ENCODE measurements around the gene ELF5.

ELF5 gene

GRCh38 chr11:34448223-34448994, 65.2 kb downstream of the ELF5 start:
- no peak for DNase-seq

- no peak for DNase-seq
Observed at GRCh38 chr11:34447044-34447443, 66.5 kb downstream of the ELF5 start.

DNA sequence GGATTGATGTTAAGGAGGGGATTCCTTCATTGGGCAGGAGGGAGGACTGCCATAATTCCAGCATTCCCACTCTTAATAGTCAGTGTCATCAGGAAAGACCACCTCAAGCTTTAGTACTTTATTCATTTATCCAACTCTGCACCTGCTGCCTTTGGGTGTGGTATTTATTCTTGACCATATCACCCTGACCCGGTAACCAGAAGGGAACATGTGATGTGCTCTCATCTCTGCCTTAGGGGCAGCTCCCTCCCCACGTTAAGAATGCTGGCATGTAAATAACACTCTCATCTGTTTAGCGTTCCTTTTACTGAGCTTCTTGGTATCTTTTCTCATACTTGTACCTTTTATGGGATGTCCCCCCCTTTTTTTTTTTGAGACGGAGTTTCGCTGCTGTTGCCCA, 67.2 kb downstream of the ELF5 start:
- no peak for DNase-seq

DNA sequence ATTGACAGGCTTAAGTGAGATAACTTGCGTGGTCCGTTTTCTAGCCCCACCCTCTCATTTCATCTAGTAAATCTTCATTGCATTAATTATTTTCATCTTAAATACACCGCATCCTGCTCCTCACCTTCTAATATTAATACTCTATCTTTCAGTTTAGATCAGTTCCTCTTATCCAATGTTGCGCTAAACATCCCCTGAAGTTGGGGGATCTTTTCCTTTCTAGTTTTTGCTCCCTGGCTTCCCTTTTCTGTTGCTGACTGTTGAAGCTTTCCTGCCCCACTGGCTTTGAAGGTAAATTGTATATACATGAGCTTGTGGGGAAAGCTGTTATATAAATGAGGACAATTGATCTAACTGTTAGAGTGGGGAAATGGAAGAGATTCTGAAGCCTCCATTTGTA, 67.6 kb downstream of the ELF5 start:
- DNase-seq: no peak

DNA sequence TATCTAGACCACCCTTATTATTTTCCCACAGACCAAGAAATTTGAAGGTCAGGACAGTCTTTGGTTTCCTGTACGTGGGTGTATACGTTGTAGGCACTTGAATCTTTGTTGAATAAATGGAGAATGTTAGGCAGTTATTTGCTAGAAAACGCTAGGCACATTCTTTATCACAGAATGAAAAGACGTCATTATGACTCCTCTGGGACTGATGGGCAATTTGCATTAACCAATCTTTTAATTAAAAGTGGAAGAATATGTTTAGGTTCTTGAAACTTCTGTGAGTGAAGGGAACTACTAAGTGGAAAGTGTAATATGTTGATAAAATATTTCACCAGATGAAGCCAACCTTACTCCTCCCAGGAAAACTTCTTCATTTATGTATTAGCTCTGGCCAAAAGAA, 69.2 kb downstream of the ELF5 start:
- no peak for DNase-seq

- no peak for DNase-seq
Observed at GRCh38 chr11:34443136-34443535, 70.5 kb downstream of the ELF5 start.

DNA sequence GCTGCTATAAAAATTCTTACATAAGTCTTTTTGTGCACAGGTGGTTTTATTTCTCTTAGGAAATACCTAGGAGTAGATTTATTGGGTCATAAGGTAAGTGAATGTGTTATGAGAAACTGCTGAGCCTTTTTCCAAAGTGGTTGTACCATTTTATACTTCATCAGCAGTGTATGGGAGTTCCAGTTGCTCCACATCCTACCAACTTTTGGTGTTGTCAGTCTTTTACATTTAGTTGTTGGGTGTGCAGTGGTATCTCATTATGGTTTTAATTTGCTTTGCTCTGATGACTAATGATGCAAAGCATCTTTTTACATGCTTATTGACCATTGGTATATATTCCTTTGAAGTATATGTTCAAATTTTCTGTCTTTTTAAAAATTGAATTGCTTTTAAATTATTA, 71.8 kb downstream of the ELF5 start:
- no peak for DNase-seq

DNA sequence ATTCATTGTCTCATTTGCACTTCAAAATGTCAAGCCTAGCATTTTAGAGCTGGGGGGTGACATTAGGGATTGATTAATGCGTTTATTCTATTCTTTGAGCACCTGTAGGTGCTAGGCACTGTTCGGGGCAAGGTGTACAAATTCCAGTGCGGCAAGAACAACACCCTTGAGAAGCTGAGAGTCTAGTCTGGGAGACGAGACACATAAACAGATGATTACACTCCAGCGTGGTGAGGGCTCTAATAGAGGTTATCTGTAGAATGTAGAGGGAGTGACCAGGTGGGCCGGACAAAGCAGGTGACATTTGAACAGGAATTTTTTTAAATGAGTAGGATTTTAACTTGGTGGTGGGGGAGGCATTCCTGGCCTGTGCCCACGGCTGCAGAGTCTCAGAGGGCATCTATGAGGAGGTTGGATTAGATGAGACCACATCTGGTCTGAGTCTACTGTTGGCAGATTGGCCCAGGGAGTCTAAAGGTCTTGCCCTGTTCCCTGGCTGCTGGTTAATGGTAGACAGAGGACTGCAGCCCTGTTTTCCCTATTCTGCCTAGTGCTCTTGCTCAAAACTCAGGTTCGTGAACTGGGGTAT, 73.9 kb downstream of the ELF5 start:
- DNase-seq: peak; percentile 36

- peak; percentile 99 for DNase-seq
Observed at GRCh38 chr11:34438529-34439507, 74.8 kb downstream of the ELF5 start, which contains the start of gene CAT. Gene CAT, plus strand, starts transcription at chr11:34438934. Its CDS starts 80 bp downstream, at chr11:34439014.

DNA sequence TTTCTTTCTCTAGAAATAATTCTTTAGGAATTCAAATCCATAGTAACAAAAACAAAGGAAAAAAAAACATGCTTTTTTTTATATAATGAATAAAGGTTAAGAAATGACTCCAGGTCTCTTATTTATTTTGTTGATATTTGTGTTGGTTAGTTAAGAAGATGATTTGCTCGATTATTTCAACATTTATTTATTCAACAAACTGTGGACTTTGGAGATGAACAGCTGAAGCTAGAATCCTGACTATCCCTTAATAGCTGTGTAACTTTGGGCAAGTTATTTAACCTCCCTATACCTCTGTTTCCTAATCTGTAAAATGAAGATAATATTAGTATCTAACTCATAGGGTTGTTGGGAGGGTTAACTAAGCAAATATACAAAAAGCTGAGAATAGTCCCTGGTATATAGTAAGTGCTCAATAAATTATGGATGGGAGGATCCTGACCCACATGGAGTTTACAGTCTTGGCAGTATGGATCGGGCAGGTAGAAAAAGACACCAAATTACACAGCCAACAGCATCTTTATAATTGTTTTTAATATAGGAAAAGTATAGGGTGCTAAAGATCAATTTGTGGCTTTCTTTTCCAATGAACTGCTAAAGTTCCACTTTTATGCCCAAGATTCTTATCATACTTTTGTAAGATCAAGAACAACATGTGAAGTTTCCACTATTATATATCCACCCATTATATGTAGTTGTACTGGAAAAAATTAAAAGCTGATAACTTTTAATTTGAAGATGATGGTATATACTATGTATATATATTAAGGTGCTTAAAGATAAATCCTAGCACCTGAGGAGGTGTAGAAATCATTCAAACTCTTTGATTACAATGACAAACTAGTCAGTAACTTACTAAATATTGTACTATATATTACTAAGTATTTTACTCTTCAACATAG, 76.1 kb downstream of the ELF5 start:
- no peak for DNase-seq

GRCh38 chr11:34433899-34434298, 79.7 kb downstream of the ELF5 start:
- DNase-seq: peak; percentile 31

DNA sequence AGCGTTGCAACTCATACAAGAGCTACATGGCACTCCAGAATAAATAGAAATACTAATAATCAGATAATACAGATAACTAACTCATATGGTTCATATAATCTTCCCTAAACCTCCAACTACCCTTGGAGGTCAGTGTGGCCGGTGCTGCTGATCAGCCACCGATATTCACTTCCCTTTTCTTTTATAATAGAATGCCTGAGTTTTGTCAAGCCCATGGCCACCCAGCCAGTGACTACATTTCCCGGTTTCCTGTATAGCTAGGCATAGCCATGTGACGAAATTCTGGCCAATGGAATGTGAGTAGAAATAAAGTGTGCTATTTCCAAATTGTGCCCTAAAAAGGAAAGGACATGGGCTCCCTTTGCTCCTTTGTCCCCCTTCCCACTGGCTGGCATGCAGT, 80.8 kb downstream of the ELF5 start:
- DNase-seq: no peak

DNA sequence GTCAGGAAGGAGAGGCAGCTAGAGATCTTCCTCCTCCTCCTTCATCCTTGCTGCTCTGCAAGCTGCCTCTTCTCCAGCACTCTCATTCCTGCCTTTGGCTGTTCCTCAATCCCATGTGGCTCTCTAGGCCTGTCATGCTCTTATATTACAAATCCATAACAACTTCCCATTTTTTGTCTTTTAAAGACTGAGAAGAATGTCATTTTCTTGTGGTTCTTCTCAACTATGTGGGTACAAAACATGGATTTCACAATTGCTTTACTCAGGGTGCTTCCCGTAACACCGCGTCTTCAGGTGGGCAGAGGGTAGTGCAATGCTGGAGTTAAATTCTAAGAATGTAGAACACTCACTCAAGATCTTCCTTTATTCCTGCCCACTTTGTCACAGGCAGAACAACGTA, 81.6 kb downstream of the ELF5 start:
- no peak for DNase-seq

All from NCI-H69 (cell line).